GM12874 (cell line): ENCODE data around the gene BBIP1.

ENCODE experiments used
- TF ChIP-seq, protein P1 (sequence below): IDR thresholded peaks from 2 replicates; pipeline ENCODE4 v1.5.1; 2011; ENCODE audit warnings: low read depth, mild to moderate bottlenecking, control low read depth, low read length, moderate library complexity; ENCODE audit not compliant: insufficient read depth

The BBIP1 gene, protein sequence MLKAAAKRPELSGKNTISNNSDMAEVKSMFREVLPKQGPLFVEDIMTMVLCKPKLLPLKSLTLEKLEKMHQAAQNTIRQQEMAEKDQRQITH

DNA sequence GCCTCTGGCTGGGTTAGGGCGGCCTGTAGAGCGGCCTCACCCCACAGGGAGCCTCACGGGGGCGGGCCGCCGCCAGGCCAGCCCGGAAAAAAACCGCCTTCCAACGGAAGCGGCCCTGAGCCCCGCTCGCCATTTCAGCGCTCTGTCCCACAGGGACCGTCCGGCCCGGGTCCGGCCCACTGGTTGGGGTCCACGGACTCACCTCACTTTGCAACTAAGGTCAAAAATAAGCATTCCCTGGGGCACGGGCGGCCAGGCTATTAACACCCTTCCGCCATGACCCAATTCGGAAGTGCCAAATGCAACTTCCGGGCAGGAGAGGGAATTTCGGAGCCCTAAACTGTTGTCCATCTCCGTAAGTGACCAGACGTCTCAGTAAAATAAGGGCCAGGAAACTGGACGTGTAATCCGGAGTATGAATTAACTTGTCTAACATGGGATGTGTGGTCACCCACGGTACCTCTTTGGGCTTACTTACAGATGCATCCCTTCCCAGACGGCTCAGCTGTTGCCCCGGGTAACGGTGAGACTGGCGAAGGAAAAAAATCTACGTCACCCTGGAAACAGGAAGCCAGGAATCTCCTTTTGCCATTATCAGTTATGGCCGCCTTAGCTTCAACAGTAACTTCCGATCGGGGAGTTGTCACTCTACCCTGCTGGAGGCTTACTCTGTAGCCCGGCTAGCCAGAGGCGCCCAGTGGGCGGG lies at the start of gene BBIP1:
TSS of gene BBIP1 (minus strand) at position 538 of the 706 bp plus-strand sequence. CDS start 1,023 bp downstream, outside the sequence.
- TF ChIP-seq, protein P1, sequence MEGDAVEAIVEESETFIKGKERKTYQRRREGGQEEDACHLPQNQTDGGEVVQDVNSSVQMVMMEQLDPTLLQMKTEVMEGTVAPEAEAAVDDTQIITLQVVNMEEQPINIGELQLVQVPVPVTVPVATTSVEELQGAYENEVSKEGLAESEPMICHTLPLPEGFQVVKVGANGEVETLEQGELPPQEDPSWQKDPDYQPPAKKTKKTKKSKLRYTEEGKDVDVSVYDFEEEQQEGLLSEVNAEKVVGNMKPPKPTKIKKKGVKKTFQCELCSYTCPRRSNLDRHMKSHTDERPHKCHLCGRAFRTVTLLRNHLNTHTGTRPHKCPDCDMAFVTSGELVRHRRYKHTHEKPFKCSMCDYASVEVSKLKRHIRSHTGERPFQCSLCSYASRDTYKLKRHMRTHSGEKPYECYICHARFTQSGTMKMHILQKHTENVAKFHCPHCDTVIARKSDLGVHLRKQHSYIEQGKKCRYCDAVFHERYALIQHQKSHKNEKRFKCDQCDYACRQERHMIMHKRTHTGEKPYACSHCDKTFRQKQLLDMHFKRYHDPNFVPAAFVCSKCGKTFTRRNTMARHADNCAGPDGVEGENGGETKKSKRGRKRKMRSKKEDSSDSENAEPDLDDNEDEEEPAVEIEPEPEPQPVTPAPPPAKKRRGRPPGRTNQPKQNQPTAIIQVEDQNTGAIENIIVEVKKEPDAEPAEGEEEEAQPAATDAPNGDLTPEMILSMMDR = no peak

DNA sequence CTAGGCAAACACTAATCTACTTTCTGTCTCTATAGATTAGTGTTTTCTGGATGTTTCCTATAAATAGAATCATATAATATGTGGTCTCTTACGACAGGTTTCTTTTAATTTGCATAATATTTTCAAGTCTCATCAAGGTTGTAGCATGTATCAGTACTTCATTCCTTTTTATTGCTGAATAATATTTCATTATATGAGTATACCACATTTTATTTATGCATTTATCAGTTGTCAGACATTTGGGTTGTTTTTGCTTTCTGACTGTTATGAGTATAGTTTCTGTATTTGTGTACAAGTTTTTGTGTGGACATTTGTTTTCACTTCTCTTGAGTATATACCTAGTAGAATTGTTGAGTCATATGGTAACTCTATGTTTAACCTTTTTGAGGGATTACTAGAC lies 48.7 kb upstream of the BBIP1 start:
- TF ChIP-seq, protein P1 = no peak

DNA sequence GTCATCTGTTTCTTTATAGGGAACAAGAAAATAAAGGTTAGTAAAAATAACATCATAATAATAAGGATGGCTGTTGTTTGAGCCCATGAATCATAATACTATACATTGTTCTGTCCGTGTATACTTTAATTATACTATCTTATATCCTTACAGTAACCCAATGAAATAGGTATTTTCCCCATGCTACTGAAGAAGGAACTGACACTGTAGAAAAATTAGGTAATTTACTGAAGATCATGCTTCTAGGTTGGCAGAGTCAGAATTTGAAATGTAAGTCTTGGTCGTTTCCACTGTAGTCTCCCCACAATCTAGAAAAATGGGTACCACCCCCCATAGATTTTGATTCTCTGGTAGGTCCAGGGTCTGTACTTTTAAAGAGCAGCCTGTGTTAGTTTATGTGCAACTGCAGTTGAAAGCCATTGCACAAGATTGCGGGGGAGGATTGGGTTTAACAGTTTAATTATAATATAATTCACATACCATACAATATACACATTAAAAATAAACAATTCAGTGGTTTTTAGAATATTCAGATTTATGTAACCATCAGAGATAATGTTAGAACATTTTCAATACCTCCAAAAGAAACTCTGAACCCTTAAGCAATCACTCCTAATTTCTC lies 48.1 kb upstream of the BBIP1 start:
- TF ChIP-seq, protein P1 = no peak

DNA sequence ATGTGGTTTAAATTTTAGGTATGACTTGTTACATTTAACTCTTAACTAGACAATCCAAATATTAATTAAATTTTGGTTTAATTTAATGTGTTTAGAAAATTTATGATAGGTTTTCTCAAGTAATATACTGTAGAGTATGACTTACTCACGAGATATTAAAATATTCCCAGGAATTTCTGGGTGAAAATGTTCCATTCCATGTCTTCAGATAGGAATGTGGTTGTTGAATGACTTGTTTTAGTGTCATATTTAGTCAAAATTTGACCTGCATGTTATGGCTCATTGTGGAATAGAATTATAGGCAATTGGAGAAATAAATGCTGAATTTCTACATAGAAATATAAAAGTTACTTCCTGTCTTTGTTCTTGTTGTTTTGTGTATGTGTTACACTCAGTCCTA lies 47.2 kb upstream of the BBIP1 start:
- TF ChIP-seq, protein P1 = no peak

DNA sequence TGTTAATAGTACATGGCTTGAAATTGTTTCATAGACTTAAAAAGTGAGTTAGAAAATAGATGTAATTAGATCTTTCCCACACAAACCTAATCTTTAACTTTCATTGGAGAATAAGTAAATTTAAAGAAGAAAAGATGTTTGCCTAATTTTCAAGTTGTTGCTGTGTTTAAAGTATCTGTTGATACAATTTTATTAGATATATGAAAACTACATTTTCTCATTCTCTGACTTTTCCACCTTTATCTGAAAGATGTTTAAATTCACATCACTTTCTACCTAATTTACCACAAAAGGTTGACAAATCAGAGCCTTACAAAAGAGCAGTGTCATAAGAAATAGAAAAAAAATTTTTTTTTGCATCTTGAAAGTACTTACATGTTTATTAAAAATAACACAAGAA lies 46.2 kb upstream of the BBIP1 start:
- TF ChIP-seq, protein P1 = no peak

DNA sequence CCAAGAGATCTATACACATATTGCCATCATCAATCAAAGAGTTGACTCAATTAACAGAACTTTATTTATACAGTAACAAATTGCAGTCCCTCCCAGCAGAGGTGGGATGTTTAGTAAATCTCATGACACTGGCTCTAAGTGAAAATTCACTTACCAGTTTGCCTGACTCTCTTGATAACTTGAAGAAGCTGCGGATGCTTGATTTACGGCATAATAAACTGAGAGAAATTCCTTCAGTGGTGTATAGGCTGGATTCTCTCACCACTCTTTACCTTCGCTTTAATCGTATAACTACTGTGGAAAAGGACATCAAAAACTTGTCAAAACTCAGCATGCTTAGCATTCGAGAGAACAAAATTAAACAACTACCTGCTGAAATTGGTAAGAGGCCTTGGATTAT lies 45.7 kb upstream of the BBIP1 start:
- TF ChIP-seq, protein P1 = no peak

DNA sequence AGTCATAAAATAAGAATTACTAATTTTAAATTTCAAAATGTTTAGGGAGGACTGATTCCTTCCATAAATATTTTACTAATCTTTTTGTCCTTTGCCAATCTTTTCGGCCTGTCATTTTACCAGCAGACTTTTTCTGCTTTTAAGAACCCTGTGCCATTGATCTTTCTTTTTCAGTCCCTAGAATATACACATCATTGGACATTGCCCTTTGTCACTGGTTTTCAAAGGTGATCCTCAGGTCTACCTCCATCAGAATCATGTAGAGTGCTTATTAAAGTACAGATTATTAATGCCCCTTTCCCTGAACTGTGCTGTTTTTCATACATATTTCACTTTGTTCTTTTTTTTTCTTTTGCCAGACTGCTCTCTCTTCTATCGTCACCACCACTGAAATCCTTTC lies 44.2 kb upstream of the BBIP1 start:
- TF ChIP-seq, protein P1 = no peak
